GM20431 (cell line): ENCODE measurements around the gene RAVER1.

Experiments
- in situ Hi-C: fragments of 300-500 bp; cut with MseI, MboI; formaldehyde crosslinking; loops from one replicate; pipeline ENCODE4 v1.15.0; 2020; ENCODE audit warnings: low sequenced_read_pairs; ENCODE audit not compliant: unreplicated experiment

RAVER1 gene

DNA sequence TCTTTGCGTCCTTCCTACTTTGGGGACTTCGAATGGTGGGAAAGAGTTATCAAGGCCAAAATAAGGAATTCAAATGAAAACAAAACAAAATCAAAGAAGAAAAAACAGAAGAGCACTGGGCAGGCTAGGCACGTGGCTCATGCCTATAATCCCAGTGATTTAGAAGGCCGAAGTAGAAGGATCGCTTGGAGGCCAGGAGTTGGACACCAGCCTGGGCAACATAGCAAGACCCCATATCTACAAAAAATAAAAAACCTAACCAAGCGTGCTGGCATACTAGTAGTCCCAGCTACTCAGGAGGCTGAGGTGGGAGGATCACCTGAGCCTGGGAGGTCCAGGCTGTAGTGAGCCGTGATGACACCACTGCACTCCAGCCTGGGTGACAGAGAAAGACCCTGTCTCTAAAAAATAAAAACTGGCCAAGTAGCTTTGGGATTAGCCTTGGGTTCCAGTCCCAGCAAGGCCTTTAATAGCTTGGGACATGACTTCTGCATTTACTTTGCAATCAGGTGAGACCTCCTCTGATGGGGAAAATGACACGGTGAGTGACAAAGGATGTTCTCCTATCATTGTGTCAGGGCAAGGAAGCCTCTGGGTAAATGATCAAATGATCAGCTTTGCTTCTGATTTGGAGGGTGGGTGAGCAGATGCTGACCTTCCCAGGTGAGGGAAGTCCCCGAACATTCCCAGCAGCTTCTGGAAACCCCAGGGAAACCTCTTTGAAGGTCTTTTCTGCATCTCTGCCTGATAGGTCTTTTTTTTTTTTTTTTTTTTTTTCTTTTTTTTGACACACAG lies 55.3 kb downstream of the RAVER1 start:
- in situ Hi-C loops: no loop called here

- in situ Hi-C loops: loop anchor here (5.0 kb wide), 1 partner anchor 108 kb away; the partner anchor contains the start of gene TYK2
Measured at GRCh38 chr19:10274589-10274988, 58.7 kb downstream of the RAVER1 start.

DNA sequence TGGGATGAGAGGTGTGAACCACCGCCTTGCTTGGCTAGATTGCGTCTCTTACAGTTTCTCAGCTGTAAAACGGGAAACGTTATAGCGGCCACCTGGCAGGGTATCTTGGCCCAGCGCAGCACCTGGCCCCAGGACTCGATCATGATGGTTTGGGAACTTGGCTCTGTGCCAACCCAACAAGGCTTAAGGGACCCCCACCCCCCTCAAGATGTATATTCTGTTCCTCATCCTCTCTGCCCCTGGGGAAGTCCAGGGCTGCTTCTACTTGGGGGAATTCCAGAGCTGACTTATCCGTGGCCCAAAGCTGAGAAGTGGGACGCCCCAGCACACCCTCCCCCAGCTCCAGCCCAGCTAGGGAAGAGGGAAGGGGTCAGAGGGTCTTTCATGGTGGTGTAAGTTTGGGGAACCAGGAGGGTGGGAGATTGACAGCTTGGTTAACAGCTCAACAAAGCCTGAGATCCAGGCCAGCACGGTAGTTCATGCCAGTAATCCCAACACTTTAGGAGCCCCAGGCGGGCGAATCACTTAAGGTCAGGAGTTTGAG lies 61.7 kb downstream of the RAVER1 start:
- in situ Hi-C loops: loop anchor here (5.0 kb wide), 1 partner anchor 111 kb away; the partner anchor contains the start of gene TYK2

DNA sequence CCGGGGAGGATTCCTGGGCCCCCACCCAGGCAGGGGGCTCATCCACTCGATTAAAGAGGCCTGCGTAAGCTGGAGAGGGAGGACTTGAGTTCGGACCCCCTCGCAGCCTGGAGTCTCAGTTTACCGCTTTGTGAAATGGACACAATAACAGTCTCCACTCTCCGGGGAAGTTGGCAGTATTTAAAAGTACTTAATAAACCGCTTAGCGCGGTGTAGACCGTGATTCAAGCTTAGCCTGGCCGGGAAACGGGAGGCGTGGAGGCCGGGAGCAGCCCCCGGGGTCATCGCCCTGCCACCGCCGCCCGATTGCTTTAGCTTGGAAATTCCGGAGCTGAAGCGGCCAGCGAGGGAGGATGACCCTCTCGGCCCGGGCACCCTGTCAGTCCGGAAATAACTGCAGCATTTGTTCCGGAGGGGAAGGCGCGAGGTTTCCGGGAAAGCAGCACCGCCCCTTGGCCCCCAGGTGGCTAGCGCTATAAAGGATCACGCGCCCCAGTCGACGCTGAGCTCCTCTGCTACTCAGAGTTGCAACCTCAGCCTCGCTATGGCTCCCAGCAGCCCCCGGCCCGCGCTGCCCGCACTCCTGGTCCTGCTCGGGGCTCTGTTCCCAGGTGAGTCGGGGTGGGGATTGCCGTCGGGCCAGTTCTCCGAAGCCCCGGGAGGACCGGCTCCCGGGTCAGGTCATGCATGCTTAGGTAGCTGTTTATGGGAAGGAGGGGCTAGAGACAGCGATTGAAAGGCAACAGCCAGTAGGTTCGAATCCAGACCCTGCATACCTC lies 62.5 kb downstream of the RAVER1 start, which contains the start of gene ICAM1:
TSS of gene ICAM1 (plus strand) at position 505 of the 779 bp plus-strand sequence. CDS start at position 545, 40 bp downstream.
- in situ Hi-C loops: loop anchor here (5.0 kb wide), 1 partner anchor 111 kb away; the partner anchor contains the start of gene TYK2

GRCh38 chr19:10270180-10270615 lies 63.1 kb downstream of the RAVER1 start:
- in situ Hi-C loops: loop anchor here (5.0 kb wide), 1 partner anchor 112 kb away; the partner anchor contains the start of gene TYK2

DNA sequence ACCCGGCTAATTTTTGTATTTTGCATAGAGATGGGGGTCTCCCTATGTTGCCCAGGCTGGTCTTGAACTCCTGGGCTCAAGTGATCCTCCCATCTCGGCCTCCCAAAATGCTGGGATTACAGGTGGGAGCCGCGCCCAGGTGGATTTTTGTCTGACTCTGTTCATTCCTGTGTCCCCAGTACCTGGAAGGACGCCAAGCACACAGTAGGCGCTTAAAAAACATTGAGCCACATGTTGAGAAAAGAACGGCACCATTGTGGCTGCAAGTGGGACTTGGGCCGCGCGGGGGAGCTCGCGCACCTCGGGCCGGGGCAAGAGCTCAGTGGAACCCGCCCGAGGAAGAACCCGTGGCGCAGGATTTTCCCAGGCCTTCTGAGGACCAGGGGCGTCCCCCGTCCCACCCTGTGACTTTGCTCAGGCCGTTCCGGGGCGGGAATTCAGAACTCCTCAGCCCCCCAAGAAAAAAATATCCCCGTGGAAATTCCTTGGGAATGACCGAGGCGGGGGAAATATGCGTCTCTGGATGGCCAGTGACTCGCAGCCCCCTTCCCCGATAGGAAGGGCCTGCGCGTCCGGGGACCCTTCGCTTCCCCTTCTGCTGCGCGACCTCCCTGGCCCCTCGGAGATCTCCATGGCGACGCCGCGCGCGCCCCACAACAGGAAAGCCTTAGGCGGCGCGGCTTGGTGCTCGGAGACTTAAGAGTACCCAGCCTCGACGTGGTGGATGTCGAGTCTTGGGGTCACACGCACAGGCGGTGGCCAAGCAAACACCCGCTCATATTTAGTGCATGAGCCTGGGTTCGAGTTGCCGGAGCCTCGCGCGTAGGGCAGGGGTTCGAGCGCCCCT lies 63.8 kb downstream of the RAVER1 start:
- in situ Hi-C loops: loop anchor here (5.0 kb wide), 1 partner anchor 113 kb away; the partner anchor contains the start of gene TYK2

DNA sequence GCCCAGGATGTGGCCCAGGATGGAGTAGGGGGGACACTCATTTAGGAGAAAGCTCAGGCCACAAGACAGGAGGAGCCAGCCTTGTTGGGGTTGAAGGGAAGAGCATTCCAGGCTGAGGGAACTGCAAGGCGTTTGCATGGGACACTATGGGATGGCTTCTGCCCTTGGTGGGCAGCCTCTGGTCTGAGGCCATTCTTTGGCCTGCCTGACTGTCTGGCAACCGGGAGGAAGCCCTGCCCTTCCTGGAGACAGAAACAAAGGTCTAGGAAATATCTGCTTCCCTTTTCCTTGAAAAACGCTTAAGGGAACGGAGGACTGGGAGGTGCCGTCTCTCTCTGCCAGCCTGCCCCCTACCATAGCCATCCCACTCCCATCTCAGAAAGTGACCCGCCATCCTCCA lies 65.3 kb downstream of the RAVER1 start:
- in situ Hi-C loops: no loop called here

- in situ Hi-C loops: no loop called here
Measured at GRCh38 chr19:10266706-10267105, 66.6 kb downstream of the RAVER1 start.
